ENCODE data around the gene EEFSEC.
"Not testable (repeated sequence)": the region's sequence is repeated elsewhere in the genome, so short reads cannot be mapped to it uniquely, and the experiment has no call there.

Gene EEFSEC

GRCh38 chr3:128152419-128153155 lies 694 bp upstream of the EEFSEC start:
- DNase-seq (ENCODE audit: low read depth in 1 of 2, low spot score in 1 of 2): no peak

DNA sequence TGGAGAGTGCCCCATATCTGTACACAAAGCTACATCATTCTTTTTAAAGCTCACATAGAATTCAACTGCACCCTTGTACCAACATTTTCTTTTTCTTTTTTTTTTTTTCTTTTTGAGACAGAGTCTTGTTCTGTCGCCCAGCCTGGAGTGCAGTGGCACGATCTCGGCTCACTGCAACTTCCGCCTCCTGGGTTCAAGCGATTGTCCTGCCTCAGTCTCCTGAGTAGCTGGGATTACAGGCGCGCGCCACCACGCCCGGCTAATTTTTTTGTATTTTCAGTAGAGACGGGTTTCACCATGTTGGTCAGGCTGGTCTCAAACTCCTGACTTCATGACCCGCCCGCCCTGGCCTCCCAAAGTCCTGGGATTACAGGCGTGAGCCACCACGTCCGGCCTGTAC lies 1.1 kb downstream of the EEFSEC start:
- not testable (repeated sequence) for DNase-seq (ENCODE audit: low read depth in 1 of 2, low spot score in 1 of 2)

DNA sequence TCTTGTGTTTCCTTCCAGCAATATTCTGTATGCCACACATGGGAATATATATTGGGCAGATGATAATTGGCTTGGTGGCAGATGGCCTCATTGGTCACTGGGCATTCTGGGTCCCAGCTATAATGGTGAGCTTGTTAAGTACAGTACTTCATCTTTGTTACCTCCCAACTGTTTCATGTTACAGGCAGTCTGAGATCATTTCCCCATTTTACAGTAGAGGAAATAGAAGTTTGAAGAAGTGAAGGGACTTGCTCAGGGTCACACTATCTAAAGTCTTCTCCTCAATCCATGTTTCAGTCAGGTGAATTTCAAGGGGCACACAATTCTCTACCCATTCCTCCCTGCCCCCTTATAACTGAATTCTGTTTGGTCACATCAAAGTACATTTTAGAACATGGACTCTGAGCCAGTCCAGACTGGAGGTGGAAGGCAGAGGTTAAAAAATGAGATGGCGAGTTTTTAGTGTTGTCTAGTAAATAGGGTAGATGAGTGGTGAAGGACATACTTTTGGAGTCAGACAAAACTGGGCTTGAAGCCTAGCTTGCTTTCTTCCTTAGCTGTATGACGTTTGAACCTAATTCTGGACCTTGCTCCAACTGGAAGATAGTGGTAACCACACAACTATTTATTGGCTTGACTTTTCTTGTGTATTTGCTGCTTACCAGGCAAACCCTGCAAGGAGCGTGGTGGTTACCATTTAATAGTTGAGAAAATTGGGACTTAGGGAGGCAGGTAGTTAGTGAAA lies 2.5 kb downstream of the EEFSEC start:
- no peak for DNase-seq (ENCODE audit: low read depth in 1 of 2, low spot score in 1 of 2)

DNA sequence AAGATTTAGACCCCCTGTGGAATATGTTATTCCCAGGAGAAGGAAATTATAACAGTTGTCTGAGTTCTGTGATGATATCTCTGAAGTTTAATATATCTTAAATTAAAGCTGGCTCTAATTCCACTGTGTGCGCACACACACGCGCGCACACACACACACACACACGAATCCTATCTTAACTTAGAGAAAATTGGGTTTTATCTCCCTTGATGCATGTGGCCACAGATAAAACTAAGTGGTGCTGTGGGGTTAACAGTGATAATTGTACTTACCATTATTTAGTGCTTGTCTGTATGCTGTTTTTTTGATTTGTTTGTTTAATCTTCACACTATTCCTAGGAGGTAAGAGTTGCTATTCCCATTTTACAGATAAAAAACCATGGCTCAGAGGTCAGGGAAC lies 7.4 kb downstream of the EEFSEC start:
- DNase-seq (ENCODE audit: low read depth in 1 of 2, low spot score in 1 of 2): no peak

- no peak for DNase-seq (ENCODE audit: low read depth in 1 of 2, low spot score in 1 of 2)
Observed at GRCh38 chr3:128163432-128163831, 10.2 kb downstream of the EEFSEC start.

DNA sequence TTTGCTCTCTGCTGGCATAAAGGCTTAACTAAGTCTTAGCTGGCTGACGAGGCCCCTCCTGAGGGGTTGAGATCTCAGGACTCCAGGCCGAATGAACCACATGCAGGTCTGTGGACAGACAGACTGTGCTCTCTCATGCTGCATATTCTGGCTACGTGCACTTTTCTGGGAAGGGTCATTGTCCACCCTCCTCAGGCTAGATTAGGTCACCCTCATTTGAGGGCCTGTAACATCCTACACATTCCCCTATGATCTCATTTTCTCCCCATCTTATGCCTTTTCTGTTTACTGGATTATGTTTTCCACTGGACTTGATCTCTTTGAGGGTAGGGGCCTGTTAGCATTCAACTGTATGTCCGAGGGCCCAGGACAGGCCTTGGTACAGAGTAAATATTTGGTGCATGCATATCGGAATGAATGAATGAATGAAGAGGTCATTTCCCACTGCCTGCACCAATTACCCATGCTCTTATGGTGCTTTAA lies 13.7 kb downstream of the EEFSEC start:
- no peak for DNase-seq (ENCODE audit: low read depth in 1 of 2, low spot score in 1 of 2)

DNA sequence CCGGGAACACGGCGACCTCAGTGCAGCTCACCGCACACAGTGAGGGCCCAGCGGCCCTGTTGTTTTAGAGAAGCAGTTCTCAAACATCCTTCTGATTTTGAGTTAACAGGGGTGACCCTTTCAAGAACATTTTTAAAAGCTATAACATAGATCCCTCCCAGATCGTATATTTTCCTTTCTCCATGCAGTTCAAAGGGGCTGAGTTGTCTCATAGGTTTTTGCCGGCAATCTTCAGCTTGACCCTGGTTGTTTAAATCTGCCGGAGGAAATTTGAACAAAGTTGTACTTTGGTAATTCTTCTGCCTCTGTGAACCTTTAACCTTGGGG lies 14.3 kb downstream of the EEFSEC start:
- DNase-seq (ENCODE audit: low read depth in 1 of 2, low spot score in 1 of 2): no peak

DNA sequence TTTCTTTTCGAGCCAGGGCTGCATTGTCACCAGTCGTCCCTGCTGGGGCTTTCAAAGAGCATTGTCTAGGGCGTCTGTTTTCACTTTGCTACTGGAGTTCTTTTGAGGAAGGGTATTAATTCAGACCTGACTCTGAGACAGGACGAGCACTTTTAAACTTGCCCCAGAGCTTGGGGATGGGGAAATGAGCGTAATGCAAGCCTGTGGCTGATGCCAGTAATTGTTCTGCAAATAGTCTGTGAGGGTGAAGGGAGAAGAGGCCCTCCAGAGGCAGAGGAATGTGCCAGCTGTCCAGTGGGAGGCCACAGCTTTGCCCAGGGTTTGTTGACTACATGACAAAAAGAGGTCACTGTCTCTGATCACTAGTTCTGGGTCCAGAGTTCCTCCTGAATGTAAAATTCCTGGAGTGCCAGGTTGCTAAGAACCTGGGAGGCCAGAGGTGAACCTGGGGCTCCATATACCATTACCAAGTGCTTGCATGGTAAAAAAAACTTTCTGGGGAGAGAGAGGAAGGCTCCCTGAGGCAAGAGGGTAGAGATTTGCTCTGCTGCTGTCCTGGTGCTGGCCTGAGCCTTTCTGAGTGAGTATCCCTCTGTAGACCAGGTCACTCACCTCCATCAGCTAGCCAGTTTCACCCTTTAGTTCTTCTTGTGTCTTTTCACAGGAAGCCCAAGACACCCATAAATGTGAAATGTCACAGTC lies 14.8 kb downstream of the EEFSEC start:
- no peak for DNase-seq (ENCODE audit: low read depth in 1 of 2, low spot score in 1 of 2)

GRCh38 chr3:128168836-128169235 lies 15.6 kb downstream of the EEFSEC start:
- no peak for DNase-seq (ENCODE audit: low read depth in 1 of 2, low spot score in 1 of 2)

- DNase-seq (ENCODE audit: low read depth in 1 of 2, low spot score in 1 of 2): no peak
Observed at GRCh38 chr3:128170866-128171516, 17.7 kb downstream of the EEFSEC start.

- no peak for DNase-seq (ENCODE audit: low read depth in 1 of 2, low spot score in 1 of 2)
Observed at GRCh38 chr3:128173200-128173599, 19.9 kb downstream of the EEFSEC start.

DNA sequence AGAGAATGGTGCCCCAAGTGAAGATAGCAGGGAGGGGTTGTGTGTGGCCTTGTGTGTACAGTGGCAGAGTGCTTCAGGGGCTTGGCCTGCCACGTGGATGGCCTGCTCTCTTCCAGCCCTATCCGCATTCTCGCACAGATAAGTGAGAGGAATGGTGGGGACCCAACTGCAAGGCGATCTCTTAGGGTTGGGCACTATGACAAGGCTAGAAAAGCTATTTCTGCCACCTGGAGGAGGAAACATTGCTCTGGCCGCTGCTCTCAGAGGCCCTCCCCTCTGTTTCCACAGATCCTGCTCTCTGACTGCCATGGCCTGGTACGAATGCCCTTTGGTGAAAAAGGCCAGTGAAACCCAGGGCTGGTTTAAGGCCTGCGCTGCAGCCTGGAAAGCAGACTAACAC lies 20.6 kb downstream of the EEFSEC start:
- no peak for DNase-seq (ENCODE audit: low read depth in 1 of 2, low spot score in 1 of 2)

DNA sequence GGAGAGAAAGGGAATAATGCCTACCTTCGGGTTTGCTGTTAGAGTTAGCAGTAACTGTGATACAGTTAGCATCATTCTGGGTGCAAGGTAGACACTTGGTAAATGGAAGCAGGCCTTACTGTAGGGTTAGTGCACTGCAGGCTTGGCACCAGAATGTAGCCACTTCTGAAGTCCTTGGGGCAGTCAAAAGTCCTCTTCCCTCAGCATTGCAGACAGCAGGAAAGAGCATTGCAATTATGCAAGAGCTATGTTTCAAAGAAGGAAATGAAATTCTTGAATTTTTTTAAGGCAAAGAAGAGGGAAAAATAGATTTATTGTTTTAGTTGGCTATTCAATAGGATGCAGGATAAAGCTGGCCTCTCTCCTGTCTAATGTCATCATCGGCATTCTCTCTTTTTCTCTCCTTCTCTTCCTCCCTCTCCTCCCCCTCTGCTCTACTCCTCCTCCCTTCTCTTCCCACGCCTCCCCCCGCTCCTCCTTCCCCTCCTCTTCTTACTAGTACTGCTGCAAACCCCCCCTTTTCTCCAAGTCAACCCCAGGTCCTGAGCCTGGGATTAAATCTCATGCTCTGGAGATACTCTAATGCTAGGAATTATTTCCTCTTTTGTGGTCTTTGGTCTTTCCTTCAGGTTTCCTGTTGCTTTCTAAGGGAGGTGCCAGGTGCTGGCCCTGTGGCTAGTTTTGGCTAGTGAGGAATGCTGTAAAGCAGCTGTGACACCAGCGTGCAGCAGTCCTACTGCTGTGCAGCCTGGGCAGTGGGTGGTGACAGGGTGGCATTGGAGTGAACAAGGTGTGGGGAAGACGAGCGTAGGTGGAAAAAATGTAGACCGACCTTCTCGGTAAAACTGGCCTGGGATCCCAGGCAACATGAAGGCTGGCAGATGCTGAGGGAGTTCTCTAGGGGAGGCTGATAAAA lies 21.7 kb downstream of the EEFSEC start:
- no peak for DNase-seq (ENCODE audit: low read depth in 1 of 2, low spot score in 1 of 2)

DNA sequence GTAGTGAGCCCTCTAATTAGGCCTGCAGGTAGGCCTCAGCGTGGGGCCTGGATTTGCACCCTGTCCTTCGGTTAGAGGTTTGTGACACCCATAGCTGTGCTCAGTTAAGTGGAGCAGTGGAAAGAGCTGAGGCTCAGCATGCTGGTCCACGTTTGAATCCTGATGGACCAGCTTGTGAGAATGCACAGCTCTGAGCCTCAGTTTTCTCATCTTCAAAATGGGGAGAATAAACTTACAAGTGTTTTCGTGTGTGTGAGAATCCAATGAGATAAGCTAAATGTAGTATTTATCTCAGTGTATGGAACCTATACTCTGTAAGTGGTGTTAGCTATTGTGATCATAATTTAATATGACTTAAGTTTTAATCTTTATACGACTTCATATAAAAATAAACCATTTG lies 22.5 kb downstream of the EEFSEC start:
- no peak for DNase-seq (ENCODE audit: low read depth in 1 of 2, low spot score in 1 of 2)

DNA sequence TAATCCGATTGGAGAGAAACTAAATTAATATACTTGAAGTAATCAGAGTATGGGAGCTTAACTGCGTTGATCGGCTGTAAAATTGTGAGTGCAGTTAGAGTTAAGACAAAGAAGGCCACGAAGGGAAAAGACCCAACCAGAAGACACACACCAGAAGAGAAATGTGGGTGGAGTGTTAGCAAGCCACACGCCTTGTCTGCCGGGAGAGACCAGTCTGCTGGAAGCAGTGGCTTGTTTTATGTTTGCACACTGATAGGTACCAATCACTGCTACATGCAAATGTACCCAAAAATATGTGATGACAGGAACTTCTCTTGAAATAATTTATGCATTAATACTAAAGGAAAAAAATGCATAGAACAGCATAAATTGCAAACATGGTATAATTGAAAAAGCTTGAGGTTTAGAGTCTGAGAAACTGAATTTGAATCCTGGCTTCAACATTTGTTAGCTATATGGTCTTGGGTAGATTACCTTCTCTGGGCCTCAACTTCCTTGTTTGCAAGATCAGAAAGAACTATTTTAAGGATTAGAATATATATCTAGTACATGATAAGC lies 23.1 kb downstream of the EEFSEC start:
- DNase-seq (ENCODE audit: low read depth in 1 of 2, low spot score in 1 of 2): no peak

DNA sequence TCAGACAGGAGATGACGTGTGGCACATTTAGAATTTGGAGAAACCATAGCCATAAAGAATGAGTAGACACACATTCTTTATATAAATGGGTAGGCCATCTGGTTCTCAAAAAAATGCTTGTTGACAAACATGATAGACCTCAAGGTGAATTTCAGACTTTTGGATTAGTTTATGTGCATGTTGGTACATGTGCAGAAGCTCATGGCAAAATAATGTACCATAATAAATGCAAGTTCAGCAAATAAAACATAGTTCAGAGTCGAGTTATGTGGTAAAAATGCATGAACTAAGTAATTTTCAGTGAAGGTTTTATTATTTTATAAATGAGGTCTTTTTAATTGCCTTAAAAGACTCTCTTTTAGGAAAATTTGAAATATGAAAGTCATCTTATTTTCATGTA lies 24.6 kb downstream of the EEFSEC start:
- no peak for DNase-seq (ENCODE audit: low read depth in 1 of 2, low spot score in 1 of 2)

DNA sequence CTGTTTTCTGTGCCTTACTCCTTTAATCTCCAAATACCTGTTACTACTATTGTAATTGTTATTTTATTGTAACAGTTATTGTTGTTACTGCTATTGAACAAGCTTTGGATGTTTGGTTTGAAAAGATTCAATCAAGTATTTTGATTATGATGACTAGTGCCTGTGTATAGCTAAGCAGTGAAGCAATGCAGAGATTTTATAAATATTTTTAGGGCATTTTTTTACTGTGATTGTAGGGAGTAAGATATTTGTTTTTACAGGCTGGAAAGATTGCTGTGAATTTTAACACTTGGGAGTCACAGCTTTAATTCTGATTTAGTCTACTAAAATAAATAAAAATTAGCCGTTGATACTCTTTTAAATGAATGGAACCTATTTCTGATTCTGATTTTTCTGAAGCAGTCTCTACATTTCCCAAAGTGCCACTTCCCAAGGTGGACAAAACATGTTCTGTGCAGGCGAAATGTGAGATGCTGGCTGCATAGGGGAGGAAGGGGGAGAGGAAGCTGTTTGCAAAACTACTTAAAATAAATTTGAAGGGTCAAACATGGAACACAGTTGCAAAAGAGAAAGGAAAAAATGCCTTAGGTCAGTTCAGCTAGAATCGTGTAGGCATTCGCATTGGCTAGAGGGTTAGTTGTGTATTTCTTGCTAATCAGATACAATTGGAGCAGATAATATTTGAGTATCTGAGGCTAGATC lies 25.7 kb downstream of the EEFSEC start:
- DNase-seq (ENCODE audit: low read depth in 1 of 2, low spot score in 1 of 2): no peak

- DNase-seq (ENCODE audit: low read depth in 1 of 2, low spot score in 1 of 2): no peak
Observed at GRCh38 chr3:128179484-128179819, 26.2 kb downstream of the EEFSEC start.

DNA sequence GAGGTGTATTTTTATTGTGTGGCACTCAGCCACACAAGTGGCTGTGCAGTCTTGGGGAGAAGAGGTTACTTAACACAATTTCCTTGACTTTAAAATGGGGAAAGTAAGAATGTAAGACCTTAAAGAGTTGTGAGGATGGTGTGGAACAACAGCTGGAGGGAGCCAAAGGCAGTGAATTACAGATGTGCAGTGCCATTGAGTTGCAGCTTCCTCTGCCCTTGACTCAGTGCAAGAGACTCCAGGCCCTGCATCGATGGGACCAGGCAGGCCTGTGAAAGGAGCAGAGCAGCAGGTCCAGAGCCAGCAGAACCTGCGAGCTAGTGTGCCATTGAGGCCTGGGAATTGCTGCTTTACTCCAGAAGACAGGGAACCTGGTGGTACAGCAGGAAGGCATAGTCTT lies 27.2 kb downstream of the EEFSEC start:
- DNase-seq (ENCODE audit: low read depth in 1 of 2, low spot score in 1 of 2): no peak

DNA sequence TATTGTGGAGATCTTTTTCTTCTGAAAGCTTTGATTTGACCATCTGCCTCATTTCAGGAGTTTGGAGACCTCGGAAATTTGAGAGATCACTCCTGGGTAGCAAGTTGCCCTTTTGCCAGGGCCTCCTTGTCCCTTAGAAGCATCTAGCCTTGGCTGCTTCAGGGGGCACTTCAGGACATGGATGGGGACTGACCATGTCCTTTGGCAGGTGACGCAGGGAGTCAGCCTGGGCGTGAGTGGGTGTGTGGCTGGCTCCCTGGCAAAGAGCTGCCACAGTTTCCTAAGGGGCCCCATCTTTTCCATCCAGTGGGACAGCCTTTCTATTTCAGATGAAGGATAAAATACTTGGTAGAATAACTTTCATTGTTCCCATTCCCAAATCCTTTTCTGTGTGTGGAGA lies 27.6 kb downstream of the EEFSEC start:
- no peak for DNase-seq (ENCODE audit: low read depth in 1 of 2, low spot score in 1 of 2)
